Testis (tissue), 2 donors: ENCODE measurements around the gene DDN.

Experiments
- CTCF ChIP-seq, 3 experiments: fragments of 450-650 bp in 2 of 3; fragments of 200-600 bp in 1 of 3; sonication (generic) in 1 of 3; IDR thresholded peaks; one replicate each; pipeline ENCODE4 v1.5.1; 2016 to 2019; ENCODE audit warnings: antibody characterized with exemption in 3 of 3, mild to moderate bottlenecking in 2 of 3, moderate library complexity in 1 of 3
- POLR2A ChIP-seq: fragments of 450-650 bp; IDR thresholded peaks from one replicate; pipeline ENCODE4 v1.6.1; 2017; ENCODE audit warnings: antibody characterized with exemption, mild to moderate bottlenecking, moderate library complexity

GRCh38 chr12:49027846-49028555 is 28.8 kb upstream of the DDN start:
- TF ChIP-seq CTCF (IDR thresholded peaks at IDR 0.05) (no peak), POLR2A (no peak)
